K562 (cell line): Measurements from ENCODE around the gene PACS1.

Experiments used
- ADNP ChIP-seq: fragments of 200-800 bp; sonication (Bioruptor generic); IDR thresholded peaks from 2 replicates; pipeline ENCODE4 v1.6.1; 2016; ENCODE audit warnings: missing genetic modification characterization, missing compliant biosample characterization
- CREB1 ChIP-seq, 2 experiments: sonication (generic) in 1 of 2; formaldehyde crosslinking in 1 of 2; IDR thresholded peaks; 2 replicates each; pipeline versions ENCODE4 v1.6.1 to v1.8.0; 2012 to 2022; ENCODE audit warnings: inconsistent platforms in 1 of 2, mild to moderate bottlenecking in 1 of 2, missing genetic modification reagents in 1 of 2, moderate library complexity in 1 of 2
- EHMT2 ChIP-seq: fragments of 450-650 bp; IDR thresholded peaks from 2 replicates; pipeline ENCODE4 v1.6.1; 2018; ENCODE audit warnings: antibody characterized with exemption
- EZH2 ChIP-seq: IDR thresholded peaks from 2 replicates; pipeline ENCODE4 v1.6.1; 2012; ENCODE audit warnings: low read depth, mild to moderate bottlenecking, inconsistent platforms, low read length, borderline replicate concordance
- JUNB ChIP-seq: fragments of 450-650 bp; formaldehyde crosslinking; conservative IDR thresholded peaks from 2 replicates; pipeline ENCODE4 v1.4.0; 2020; ENCODE audit warnings: mild to moderate bottlenecking
- MGA ChIP-seq: fragments of 450-650 bp; IDR thresholded peaks from 2 replicates; pipeline ENCODE4 v1.6.1; 2016; ENCODE audit warnings: mild to moderate bottlenecking, moderate library complexity
- NR3C1 ChIP-seq: sonication (generic); formaldehyde crosslinking; IDR thresholded peaks from 2 replicates; pipeline ENCODE4 v1.8.1; 2022; ENCODE audit warnings: missing genetic modification reagents
- PBX2 ChIP-seq, 2 experiments: IDR thresholded peaks in 1 of 2; conservative IDR thresholded peaks in 1 of 2; 2 replicates each; pipeline ENCODE4 v1.6.1; 2016; ENCODE audit warnings: low read depth in 2 of 2, mild to moderate bottlenecking in 1 of 2, missing compliant biosample characterization in 1 of 2, missing genetic modification characterization in 1 of 2, moderate library complexity in 1 of 2
- POLR2AphosphoS2 ChIP-seq: IDR thresholded peaks from 2 replicates; pipeline ENCODE4 v1.6.1; 2012; ENCODE audit warnings: low read length, improper control_type of control experiment
- SMAD3 ChIP-seq: fragments of 450-650 bp; formaldehyde crosslinking; conservative IDR thresholded peaks from 2 replicates; pipeline ENCODE4 v1.4.0; 2020; ENCODE audit warnings: mild to moderate bottlenecking
- SMC3 ChIP-seq: conservative IDR thresholded peaks from 2 replicates; pipeline ENCODE4 v1.6.1; 2011; ENCODE audit warnings: low read depth, low read length, improper control_type of control experiment; ENCODE audit not compliant: insufficient read depth
- SP1 ChIP-seq: sonication (generic); formaldehyde crosslinking; IDR thresholded peaks from 2 replicates; pipeline ENCODE4 v1.8.1; 2022; ENCODE audit warnings: mild to moderate bottlenecking, missing genetic modification reagents
- SREBF1 ChIP-seq: fragments of 150-350 bp; IDR thresholded peaks from 2 replicates; pipeline ENCODE4 v1.6.1; 2014; ENCODE audit warnings: antibody characterized with exemption, low read depth, low read length, borderline replicate concordance

GRCh38 chr11:66042996-66043906, 26.8 kb upstream of the PACS1 start:
- TF ChIP-seq EZH2: no peak
- no peak for TF ChIP-seq CREB1 (IDR thresholded peaks at IDR 0.05)
- no peak for TF ChIP-seq CREB1 (CRISPR knock-in tag; IDR thresholded peaks at IDR 0.05)
- TF ChIP-seq SP1 (CRISPR knock-in tag): no peak
- TF ChIP-seq SREBF1: no peak
- TF ChIP-seq MGA: no peak
- no peak for TF ChIP-seq ADNP
- no peak for TF ChIP-seq SMC3
- TF ChIP-seq POLR2AphosphoS2: no peak
- no peak for TF ChIP-seq EHMT2
- no peak for TF ChIP-seq NR3C1 (CRISPR knock-in tag)
- no peak for TF ChIP-seq JUNB (CRISPR knock-in tag)
- no peak for TF ChIP-seq SMAD3 (CRISPR knock-in tag)
- TF ChIP-seq PBX2 (CRISPR knock-in tag; IDR thresholded peaks at IDR 0.05; ENCODE audit: low read depth): no peak
- TF ChIP-seq PBX2 (tag; conservative IDR thresholded peaks at IDR 0.05; ENCODE audit: low read depth): no peak
